Neural cell (in vitro differentiated cells): ENCODE results near the gene TRIM62.

Source experiments
- CTCF ChIP-seq: fragments of 450-650 bp; IDR thresholded peaks from 2 replicates; pipeline ENCODE4 v1.5.1; 2014; ENCODE audit warnings: antibody characterized with exemption, mild to moderate bottlenecking, moderate library complexity; ENCODE audit not compliant: poor library complexity, severe bottlenecking
- EZH2 ChIP-seq: fragments of 200-600, 300-800 bp; shearing (Covaris generic), sonication (generic); IDR thresholded peaks from 2 replicates; pipeline ENCODE4 v1.6.1; 2014; ENCODE audit warnings: antibody characterized with exemption, low read length, borderline replicate concordance, mild to moderate bottlenecking; ENCODE audit not compliant: insufficient read depth, poor library complexity, severe bottlenecking

GRCh38 chr1:33153650-33154049 is 28.2 kb downstream of the TRIM62 start:
- no peak for TF ChIP-seq CTCF
- no peak for TF ChIP-seq EZH2
